ENCODE data around the gene SMIM11.

SMIM11 gene

DNA sequence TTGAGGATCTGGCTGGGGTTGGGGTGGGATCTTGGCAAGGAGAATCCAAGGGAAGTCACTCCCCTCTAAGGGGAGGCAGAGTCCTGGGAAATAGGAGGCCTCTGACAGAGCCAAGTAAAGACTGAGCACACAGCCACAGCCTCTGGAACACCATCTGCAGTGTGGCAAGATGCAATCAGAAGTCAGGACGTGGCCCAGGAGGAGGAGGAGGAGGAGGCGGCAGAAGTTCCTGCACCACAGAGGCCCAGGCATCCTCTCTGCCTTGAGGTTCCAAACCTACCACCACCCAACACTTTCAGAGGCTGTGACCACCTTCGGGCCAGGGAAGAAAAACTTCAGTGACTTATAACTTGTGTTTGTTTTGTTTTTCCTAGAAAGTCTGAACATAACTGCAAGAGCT, 35.2 kb upstream of the SMIM11 start:
- Histone ChIP-seq H3K9me3 (ENCODE audit: control insufficient read depth, low read length) (no peaks in the 10 kb centered on the region), H3K4me1 (ENCODE audit: control insufficient read depth, insufficient read depth, low read length, poor library complexity, severe bottlenecking) (peaks cover 15% of the 10 kb centered on the region), H3K4me3 (ENCODE audit: extremely low read depth, insufficient read depth, low read length, poor library complexity, severe bottlenecking) (no peak overlapping the region), H3K36me3 (ENCODE audit: control insufficient read depth, insufficient read depth, low read length) (no peaks in the 10 kb centered on the region), H3K27ac (ENCODE audit: low read depth, low read length, severe bottlenecking) (no peak overlapping the region)
- WGBS, 2 experiments (ENCODE audit: insufficient coverage in 2 of 2): 80% methylated on average over 1 of the region's 3 CpGs; no CpG with 5 or more reads in 1 of the 2 experiments

DNA sequence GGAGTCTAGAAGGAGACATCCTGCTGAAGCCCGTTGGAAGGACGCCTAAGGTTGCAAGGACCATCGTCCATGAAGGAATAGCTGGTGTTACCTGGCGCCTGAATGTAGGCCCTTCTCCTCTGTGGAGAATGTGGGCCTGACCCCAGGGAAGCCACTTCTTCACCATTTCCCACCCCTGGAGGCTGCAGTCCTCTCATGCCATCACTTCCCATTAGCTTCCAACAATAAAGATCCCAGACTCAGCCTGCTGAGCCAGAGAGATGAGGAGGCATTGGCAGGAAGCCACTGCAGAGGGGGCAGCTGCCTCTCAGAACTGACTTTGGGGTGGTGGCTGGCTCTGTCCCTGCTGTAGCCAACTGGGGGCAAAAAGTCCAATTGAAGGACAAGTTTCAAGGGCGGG, 32.8 kb upstream of the SMIM11 start:
- peaks cover 18% of the 10 kb centered on the region for H3K4me1 ChIP-seq (ENCODE audit: control insufficient read depth, insufficient read depth, low read length, poor library complexity, severe bottlenecking)
- no peaks in the 10 kb centered on the region for H3K36me3 ChIP-seq (ENCODE audit: control insufficient read depth, insufficient read depth, low read length)
- WGBS, 2 experiments (ENCODE audit: insufficient coverage in 2 of 2): 89 to 90% methylated on average over 4 to 5 of the region's 5 CpGs
- H3K9me3 ChIP-seq (ENCODE audit: control insufficient read depth, low read length): no peaks in the 10 kb centered on the region
- no peak overlapping the region for H3K4me3 ChIP-seq (ENCODE audit: extremely low read depth, insufficient read depth, low read length, poor library complexity, severe bottlenecking)
- H3K27ac ChIP-seq (ENCODE audit: low read depth, low read length, severe bottlenecking): no peak overlapping the region

DNA sequence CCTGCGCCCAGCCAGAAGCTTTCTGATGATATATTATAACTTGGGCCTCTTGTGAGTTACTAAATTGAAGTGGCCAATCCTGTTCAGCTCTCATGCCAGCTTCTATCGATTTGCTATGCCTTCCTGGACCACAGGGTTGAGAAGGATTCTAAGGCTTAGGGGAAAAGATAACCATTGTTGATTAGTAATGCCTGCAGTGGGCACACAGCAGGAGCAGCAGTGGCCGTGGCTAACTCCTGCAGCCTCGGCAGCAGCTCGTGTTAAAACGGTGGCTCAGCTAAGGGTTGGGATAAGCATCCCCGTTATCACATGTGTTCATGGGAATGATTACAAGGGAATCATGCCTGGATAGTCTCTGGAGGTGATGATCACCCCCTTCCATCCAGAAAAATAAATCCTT, 32.0 kb upstream of the SMIM11 start:
- Histone ChIP-seq H3K4me1 (ENCODE audit: control insufficient read depth, insufficient read depth, low read length, poor library complexity, severe bottlenecking) (peaks cover 12% of the 10 kb centered on the region), H3K4me3 (ENCODE audit: extremely low read depth, insufficient read depth, low read length, poor library complexity, severe bottlenecking) (no peak overlapping the region), H3K36me3 (ENCODE audit: control insufficient read depth, insufficient read depth, low read length) (no peaks in the 10 kb centered on the region), H3K9me3 (ENCODE audit: control insufficient read depth, low read length) (no peaks in the 10 kb centered on the region), H3K27ac (ENCODE audit: low read depth, low read length, severe bottlenecking) (no peak overlapping the region)
- 88 to 93% methylated on average over 4 of the region's 7 CpGs for WGBS, 2 experiments (ENCODE audit: insufficient coverage in 2 of 2)

GRCh38 chr21:34343838-34344381, 31.4 kb upstream of the SMIM11 start:
- Histone ChIP-seq H3K36me3 (ENCODE audit: control insufficient read depth, insufficient read depth, low read length) (no peaks in the 10 kb centered on the region), H3K4me3 (ENCODE audit: extremely low read depth, insufficient read depth, low read length, poor library complexity, severe bottlenecking) (no peak overlapping the region), H3K4me1 (ENCODE audit: control insufficient read depth, insufficient read depth, low read length, poor library complexity, severe bottlenecking) (peaks cover 12% of the 10 kb centered on the region), H3K27ac (ENCODE audit: low read depth, low read length, severe bottlenecking) (no peak overlapping the region), H3K9me3 (ENCODE audit: control insufficient read depth, low read length) (no peaks in the 10 kb centered on the region)
- WGBS, 2 experiments (ENCODE audit: insufficient coverage in 2 of 2): 93 to 96% methylated on average over 10 to 14 of the region's 14 CpGs

GRCh38 chr21:34344584-34344983, 30.7 kb upstream of the SMIM11 start:
- Histone ChIP-seq H3K36me3 (ENCODE audit: control insufficient read depth, insufficient read depth, low read length) (no peaks in the 10 kb centered on the region), H3K9me3 (ENCODE audit: control insufficient read depth, low read length) (no peaks in the 10 kb centered on the region), H3K27ac (ENCODE audit: low read depth, low read length, severe bottlenecking) (no peak overlapping the region), H3K4me3 (ENCODE audit: extremely low read depth, insufficient read depth, low read length, poor library complexity, severe bottlenecking) (no peak overlapping the region), H3K4me1 (ENCODE audit: control insufficient read depth, insufficient read depth, low read length, poor library complexity, severe bottlenecking) (peaks cover 12% of the 10 kb centered on the region)
- 88 to 89% methylated on average over 1 to 3 of the region's 5 CpGs for WGBS, 2 experiments (ENCODE audit: insufficient coverage in 2 of 2)

GRCh38 chr21:34345091-34345871, 30.0 kb upstream of the SMIM11 start:
- Histone ChIP-seq H3K4me1 (ENCODE audit: control insufficient read depth, insufficient read depth, low read length, poor library complexity, severe bottlenecking) (peaks cover 12% of the 10 kb centered on the region), H3K4me3 (ENCODE audit: extremely low read depth, insufficient read depth, low read length, poor library complexity, severe bottlenecking) (no peak overlapping the region), H3K36me3 (ENCODE audit: control insufficient read depth, insufficient read depth, low read length) (no peaks in the 10 kb centered on the region), H3K9me3 (ENCODE audit: control insufficient read depth, low read length) (no peaks in the 10 kb centered on the region), H3K27ac (ENCODE audit: low read depth, low read length, severe bottlenecking) (no peak overlapping the region)
- WGBS, 2 experiments (ENCODE audit: insufficient coverage in 2 of 2): 82 to 88% methylated on average over 12 to 15 of the region's 15 CpGs

GRCh38 chr21:34345892-34346291, 29.4 kb upstream of the SMIM11 start:
- H3K36me3 ChIP-seq (ENCODE audit: control insufficient read depth, insufficient read depth, low read length): no peaks in the 10 kb centered on the region
- peaks cover 12% of the 10 kb centered on the region for H3K4me1 ChIP-seq (ENCODE audit: control insufficient read depth, insufficient read depth, low read length, poor library complexity, severe bottlenecking)
- no peaks in the 10 kb centered on the region for H3K9me3 ChIP-seq (ENCODE audit: control insufficient read depth, low read length)
- 94 to 95% methylated on average over 6 to 10 of the region's 10 CpGs for WGBS, 2 experiments (ENCODE audit: insufficient coverage in 2 of 2)
- no peak overlapping the region for H3K27ac ChIP-seq (ENCODE audit: low read depth, low read length, severe bottlenecking)
- H3K4me3 ChIP-seq (ENCODE audit: extremely low read depth, insufficient read depth, low read length, poor library complexity, severe bottlenecking): no peak overlapping the region

DNA sequence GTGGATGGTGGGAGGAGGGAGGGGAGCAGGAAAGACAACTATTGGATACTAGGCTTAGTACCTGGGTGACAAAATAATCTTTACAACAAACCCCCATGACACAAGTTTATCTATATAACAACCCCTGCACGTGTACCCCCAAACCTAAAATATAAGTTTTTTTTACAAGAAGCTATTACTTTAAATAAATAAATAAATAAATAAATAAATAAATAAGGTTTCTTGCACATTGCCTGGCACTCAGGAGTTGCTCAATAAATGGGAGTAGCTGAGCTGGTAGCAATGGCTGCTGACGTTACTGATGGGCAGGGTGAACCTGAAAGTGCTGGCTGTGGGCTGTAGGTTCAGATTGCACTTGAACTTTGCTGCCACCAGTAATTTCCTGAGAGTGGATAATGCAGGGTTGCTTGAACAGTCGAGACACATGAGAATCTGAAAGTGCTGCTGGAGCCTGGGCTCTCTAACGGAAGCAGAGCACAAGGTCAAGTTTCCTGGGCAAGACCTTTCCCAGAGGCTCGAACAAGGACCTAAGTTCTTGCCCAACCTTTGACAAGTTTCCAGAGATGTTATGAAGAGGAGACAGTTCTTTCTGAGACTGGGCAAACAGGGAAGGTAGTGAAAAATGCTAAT, 26.3 kb upstream of the SMIM11 start:
- no peaks in the 10 kb centered on the region for H3K36me3 ChIP-seq (ENCODE audit: control insufficient read depth, insufficient read depth, low read length)
- no peak overlapping the region for H3K4me3 ChIP-seq (ENCODE audit: extremely low read depth, insufficient read depth, low read length, poor library complexity, severe bottlenecking)
- peaks cover 12% of the 10 kb centered on the region for H3K4me1 ChIP-seq (ENCODE audit: control insufficient read depth, insufficient read depth, low read length, poor library complexity, severe bottlenecking)
- 86 to 89% methylated on average over 3 to 4 of the region's 5 CpGs for WGBS, 2 experiments (ENCODE audit: insufficient coverage in 2 of 2)
- no peak overlapping the region for H3K27ac ChIP-seq (ENCODE audit: low read depth, low read length, severe bottlenecking)
- H3K9me3 ChIP-seq (ENCODE audit: control insufficient read depth, low read length): no peaks in the 10 kb centered on the region

- Histone ChIP-seq H3K36me3 (ENCODE audit: control insufficient read depth, insufficient read depth, low read length) (no peaks in the 10 kb centered on the region), H3K4me1 (ENCODE audit: control insufficient read depth, insufficient read depth, low read length, poor library complexity, severe bottlenecking) (no peaks in the 10 kb centered on the region), H3K9me3 (ENCODE audit: control insufficient read depth, low read length) (no peaks in the 10 kb centered on the region), H3K4me3 (ENCODE audit: extremely low read depth, insufficient read depth, low read length, poor library complexity, severe bottlenecking) (no peak overlapping the region), H3K27ac (ENCODE audit: low read depth, low read length, severe bottlenecking) (no peak overlapping the region)
- 42 to 47% methylated on average over 5 to 6 of the region's 6 CpGs for whole genome bisulfite sequencing, 2 experiments (ENCODE audit: insufficient coverage in 2 of 2)
Observed at GRCh38 chr21:34351786-34352241, 23.5 kb upstream of the SMIM11 start.

GRCh38 chr21:34352556-34352955, 22.8 kb upstream of the SMIM11 start:
- Histone ChIP-seq H3K9me3 (ENCODE audit: control insufficient read depth, low read length) (no peaks in the 10 kb centered on the region), H3K4me3 (ENCODE audit: extremely low read depth, insufficient read depth, low read length, poor library complexity, severe bottlenecking) (no peak overlapping the region), H3K27ac (ENCODE audit: low read depth, low read length, severe bottlenecking) (no peak overlapping the region), H3K36me3 (ENCODE audit: control insufficient read depth, insufficient read depth, low read length) (no peaks in the 10 kb centered on the region), H3K4me1 (ENCODE audit: control insufficient read depth, insufficient read depth, low read length, poor library complexity, severe bottlenecking) (no peaks in the 10 kb centered on the region)
- 83 to 97% methylated on average over 4 of the region's 4 CpGs for WGBS, 2 experiments (ENCODE audit: insufficient coverage in 2 of 2)

GRCh38 chr21:34353182-34353581, 22.1 kb upstream of the SMIM11 start:
- no peaks in the 10 kb centered on the region for H3K9me3 ChIP-seq (ENCODE audit: control insufficient read depth, low read length)
- H3K36me3 ChIP-seq (ENCODE audit: control insufficient read depth, insufficient read depth, low read length): no peaks in the 10 kb centered on the region
- WGBS, 2 experiments (ENCODE audit: insufficient coverage in 2 of 2): 100% methylated on average over 1 to 2 of the region's 6 CpGs
- no peak overlapping the region for H3K4me3 ChIP-seq (ENCODE audit: extremely low read depth, insufficient read depth, low read length, poor library complexity, severe bottlenecking)
- no peaks in the 10 kb centered on the region for H3K4me1 ChIP-seq (ENCODE audit: control insufficient read depth, insufficient read depth, low read length, poor library complexity, severe bottlenecking)
- H3K27ac ChIP-seq (ENCODE audit: low read depth, low read length, severe bottlenecking): no peak overlapping the region

All from mesodermal cell (in vitro differentiated cells).